GM18519 (cell line): ENCODE data around the gene TMEM87A.
A peak's percentile ranks its signal among the peaks of the same experiment; 100 is the strongest.
"Not testable (repeated sequence)": the region's sequence is repeated elsewhere in the genome, so short reads cannot be mapped to it uniquely, and the experiment has no call there.

Source experiments
- ATAC-seq: cut with Tn5 transposase; IDR thresholded peaks from one replicate; pipeline ENCODE4 v1.9.1; 2021; ENCODE audit warnings: mild to moderate bottlenecking, moderate library complexity; ENCODE audit not compliant: unreplicated experiment, low FRiP score

TMEM87A gene

GRCh38 chr15:42273900-42274701 is 868 bp upstream of the TMEM87A start:
- ATAC-seq = peak; percentile 9

- no peak for ATAC-seq
Measured at GRCh38 chr15:42270996-42271395, 2.2 kb downstream of the TMEM87A start.

GRCh38 chr15:42270551-42270950 is 2.7 kb downstream of the TMEM87A start:
- ATAC-seq = no peak

- ATAC-seq = no peak
Measured at GRCh38 chr15:42267286-42267685, 5.9 kb downstream of the TMEM87A start.

- ATAC-seq = no peak
Measured at GRCh38 chr15:42264795-42265194, 8.4 kb downstream of the TMEM87A start.

- ATAC-seq = no peak
Measured at GRCh38 chr15:42253300-42253699, 19.9 kb downstream of the TMEM87A start.

GRCh38 chr15:42240823-42241222 is 32.4 kb downstream of the TMEM87A start:
- ATAC-seq = no peak

- ATAC-seq = no peak
Measured at GRCh38 chr15:42239528-42240182, 33.6 kb downstream of the TMEM87A start.

- ATAC-seq = no peak
Measured at GRCh38 chr15:42233107-42233506, 40.1 kb downstream of the TMEM87A start.

GRCh38 chr15:42232606-42233005 is 40.6 kb downstream of the TMEM87A start:
- ATAC-seq = no peak

- ATAC-seq = no peak
Measured at GRCh38 chr15:42231088-42231487, 42.1 kb downstream of the TMEM87A start.

GRCh38 chr15:42228981-42229380 is 44.3 kb downstream of the TMEM87A start:
- ATAC-seq = not testable (repeated sequence)

GRCh38 chr15:42228036-42228435 is 45.2 kb downstream of the TMEM87A start:
- no peak for ATAC-seq

GRCh38 chr15:42226648-42227047 is 46.6 kb downstream of the TMEM87A start:
- no peak for ATAC-seq

GRCh38 chr15:42220216-42220615 is 53.0 kb downstream of the TMEM87A start:
- ATAC-seq = no peak

- ATAC-seq = no peak
Measured at GRCh38 chr15:42218953-42219592, 54.2 kb downstream of the TMEM87A start.

GRCh38 chr15:42217568-42217967 is 55.7 kb downstream of the TMEM87A start:
- ATAC-seq = no peak

GRCh38 chr15:42215913-42216829 is 57.1 kb downstream of the TMEM87A start:
- ATAC-seq = no peak

- no peak for ATAC-seq
Measured at GRCh38 chr15:42214600-42214999, 58.6 kb downstream of the TMEM87A start.

GRCh38 chr15:42213511-42213910 is 59.7 kb downstream of the TMEM87A start:
- no peak for ATAC-seq
